ENCODE results near the gene UGT2B7. TPM values are rescaled to one million over a fixed set of nuclear protein-coding genes. Genes with fewer than 3 reads are reported as not detected.

Gene UGT2B7
- total RNA-seq, 2 donors from 2014 or later, result not detected

GRCh38 chr4:69064391-69064790, 31.9 kb upstream of the UGT2B7 start:
- H3K9me3 ChIP-seq (ENCODE audit: control insufficient read depth, low read length, poor library complexity, severe bottlenecking), result no peaks in the 10 kb centered on the region
- H3K4me3 Mint-ChIP-seq, result no peak overlapping the region

GRCh38 chr4:69066945-69067344, 29.3 kb upstream of the UGT2B7 start:
- ATAC-seq (no peak), DNase-seq (no peak)
- no peaks in the 10 kb centered on the region for H3K4me1 Mint-ChIP-seq
- no peak overlapping the region for H3K4me3 Mint-ChIP-seq
- H3K36me3 Mint-ChIP-seq (ENCODE audit: low read depth), result no peaks in the 10 kb centered on the region
- H3K27ac Mint-ChIP-seq, result no peak overlapping the region
- no peaks in the 10 kb centered on the region for H3K9me3 ChIP-seq (ENCODE audit: control insufficient read depth, low read length, poor library complexity, severe bottlenecking)
- no peaks in the 10 kb centered on the region for H3K27me3 Mint-ChIP-seq

More at GRCh38 chr4:69064391-69064790, 31.9 kb upstream of the UGT2B7 start:
- DNase-seq, result no peak
- Mint-ChIP-seq H3K27ac (no peak overlapping the region), H3K27me3 (no peaks in the 10 kb centered on the region), H3K36me3 (ENCODE audit: low read depth) (no peaks in the 10 kb centered on the region), H3K4me1 (no peaks in the 10 kb centered on the region)
- no peak for ATAC-seq

- ATAC-seq, result no peak
- no peaks in the 10 kb centered on the region for H3K4me1 Mint-ChIP-seq
- no peak overlapping the region for H3K4me3 Mint-ChIP-seq
- no peak overlapping the region for H3K27ac Mint-ChIP-seq
- no peak for DNase-seq
- H3K9me3 ChIP-seq (ENCODE audit: control insufficient read depth, low read length, poor library complexity, severe bottlenecking), result no peaks in the 10 kb centered on the region
- H3K27me3 Mint-ChIP-seq, result no peaks in the 10 kb centered on the region
- no peaks in the 10 kb centered on the region for H3K36me3 Mint-ChIP-seq (ENCODE audit: low read depth)
Observed at GRCh38 chr4:69069085-69069484, 27.2 kb upstream of the UGT2B7 start.

- no peaks in the 10 kb centered on the region for H3K9me3 ChIP-seq (ENCODE audit: control insufficient read depth, low read length, poor library complexity, severe bottlenecking)
- no peaks in the 10 kb centered on the region for H3K4me1 Mint-ChIP-seq
- no peak overlapping the region for H3K4me3 Mint-ChIP-seq
- H3K27ac Mint-ChIP-seq, result no peak overlapping the region
- DNase-seq, result no peak
- H3K27me3 Mint-ChIP-seq, result no peaks in the 10 kb centered on the region
- ATAC-seq, result no peak
- no peaks in the 10 kb centered on the region for H3K36me3 Mint-ChIP-seq (ENCODE audit: low read depth)
Observed at GRCh38 chr4:69070590-69070989, 25.7 kb upstream of the UGT2B7 start.

- no peaks in the 10 kb centered on the region for H3K36me3 Mint-ChIP-seq (ENCODE audit: low read depth)
- H3K4me3 Mint-ChIP-seq, result no peak overlapping the region
- no peaks in the 10 kb centered on the region for H3K4me1 Mint-ChIP-seq
- H3K9me3 ChIP-seq (ENCODE audit: control insufficient read depth, low read length, poor library complexity, severe bottlenecking), result no peaks in the 10 kb centered on the region
- no peaks in the 10 kb centered on the region for H3K27me3 Mint-ChIP-seq
- ATAC-seq (no peak), DNase-seq (no peak)
- no peak overlapping the region for H3K27ac Mint-ChIP-seq
Observed at GRCh38 chr4:69071286-69071685, 25.0 kb upstream of the UGT2B7 start.

- no peak for ATAC-seq
- Mint-ChIP-seq H3K36me3 (ENCODE audit: low read depth) (no peaks in the 10 kb centered on the region), H3K4me1 (no peaks in the 10 kb centered on the region), H3K4me3 (no peak overlapping the region), H3K27me3 (no peaks in the 10 kb centered on the region), H3K27ac (no peak overlapping the region)
- DNase-seq, result no peak
- no peaks in the 10 kb centered on the region for H3K9me3 ChIP-seq (ENCODE audit: control insufficient read depth, low read length, poor library complexity, severe bottlenecking)
Observed at GRCh38 chr4:69073375-69073774, 22.9 kb upstream of the UGT2B7 start.

GRCh38 chr4:69075061-69075792, 21.0 kb upstream of the UGT2B7 start:
- Mint-ChIP-seq H3K4me1 (no peaks in the 10 kb centered on the region), H3K4me3 (no peak overlapping the region), H3K27me3 (no peaks in the 10 kb centered on the region), H3K36me3 (ENCODE audit: low read depth) (no peaks in the 10 kb centered on the region), H3K27ac (no peak overlapping the region)
- ATAC-seq (no peak), DNase-seq (no peak)
- no peaks in the 10 kb centered on the region for H3K9me3 ChIP-seq (ENCODE audit: control insufficient read depth, low read length, poor library complexity, severe bottlenecking)

- H3K4me3 Mint-ChIP-seq, result no peak overlapping the region
- H3K4me1 Mint-ChIP-seq, result no peaks in the 10 kb centered on the region
- H3K9me3 ChIP-seq (ENCODE audit: control insufficient read depth, low read length, poor library complexity, severe bottlenecking), result no peaks in the 10 kb centered on the region
- no peak for ATAC-seq
- no peaks in the 10 kb centered on the region for H3K36me3 Mint-ChIP-seq (ENCODE audit: low read depth)
- no peaks in the 10 kb centered on the region for H3K27me3 Mint-ChIP-seq
- DNase-seq, result no peak
- H3K27ac Mint-ChIP-seq, result no peak overlapping the region
Observed at GRCh38 chr4:69078852-69079251, 17.4 kb upstream of the UGT2B7 start.

GRCh38 chr4:69088473-69088872, 7.8 kb upstream of the UGT2B7 start:
- H3K36me3 Mint-ChIP-seq (ENCODE audit: low read depth), result no peaks in the 10 kb centered on the region
- H3K27me3 Mint-ChIP-seq, result no peaks in the 10 kb centered on the region
- no peaks in the 10 kb centered on the region for H3K4me1 Mint-ChIP-seq
- H3K4me3 Mint-ChIP-seq, result no peak overlapping the region
- H3K9me3 ChIP-seq (ENCODE audit: control insufficient read depth, low read length, poor library complexity, severe bottlenecking), result no peaks in the 10 kb centered on the region
- DNase-seq (no peak), ATAC-seq (no peak)
- H3K27ac Mint-ChIP-seq, result no peak overlapping the region

- Mint-ChIP-seq H3K4me3 (no peak overlapping the region), H3K27me3 (no peaks in the 10 kb centered on the region), H3K4me1 (no peaks in the 10 kb centered on the region), H3K36me3 (ENCODE audit: low read depth) (no peaks in the 10 kb centered on the region), H3K27ac (no peak overlapping the region)
- DNase-seq, result no peak
- ATAC-seq, result no peak
- H3K9me3 ChIP-seq (ENCODE audit: control insufficient read depth, low read length, poor library complexity, severe bottlenecking), result no peaks in the 10 kb centered on the region
Observed at GRCh38 chr4:69089388-69089787, 6.9 kb upstream of the UGT2B7 start.

GRCh38 chr4:69092190-69092589, 4.1 kb upstream of the UGT2B7 start:
- ATAC-seq, result no peak
- no peaks in the 10 kb centered on the region for H3K4me1 Mint-ChIP-seq
- no peak overlapping the region for H3K4me3 Mint-ChIP-seq
- no peaks in the 10 kb centered on the region for H3K9me3 ChIP-seq (ENCODE audit: control insufficient read depth, low read length, poor library complexity, severe bottlenecking)
- no peak overlapping the region for H3K27ac Mint-ChIP-seq
- no peaks in the 10 kb centered on the region for H3K27me3 Mint-ChIP-seq
- no peaks in the 10 kb centered on the region for H3K36me3 Mint-ChIP-seq (ENCODE audit: low read depth)
- no peak for DNase-seq

- Mint-ChIP-seq H3K27ac (no peak overlapping the region), H3K4me1 (no peaks in the 10 kb centered on the region), H3K27me3 (no peaks in the 10 kb centered on the region), H3K36me3 (ENCODE audit: low read depth) (no peaks in the 10 kb centered on the region), H3K4me3 (no peak overlapping the region)
- no peaks in the 10 kb centered on the region for H3K9me3 ChIP-seq (ENCODE audit: control insufficient read depth, low read length, poor library complexity, severe bottlenecking)
- DNase-seq, result no peak
- no peak for ATAC-seq
Observed at GRCh38 chr4:69092980-69093568, 3.2 kb upstream of the UGT2B7 start.

GRCh38 chr4:69093681-69094080, 2.6 kb upstream of the UGT2B7 start:
- Mint-ChIP-seq H3K36me3 (ENCODE audit: low read depth) (no peaks in the 10 kb centered on the region), H3K4me1 (no peaks in the 10 kb centered on the region)

GRCh38 chr4:69095301-69095731, 958 bp upstream of the UGT2B7 start:
- no peaks in the 10 kb centered on the region for H3K36me3 Mint-ChIP-seq (ENCODE audit: low read depth)
- H3K4me3 Mint-ChIP-seq, result no peak overlapping the region
- no peaks in the 10 kb centered on the region for H3K4me1 Mint-ChIP-seq
- H3K27me3 Mint-ChIP-seq, result no peaks in the 10 kb centered on the region
- no peak overlapping the region for H3K27ac Mint-ChIP-seq
- ATAC-seq (no peak), DNase-seq (no peak)
- H3K9me3 ChIP-seq (ENCODE audit: control insufficient read depth, low read length, poor library complexity, severe bottlenecking), result no peaks in the 10 kb centered on the region

More at GRCh38 chr4:69093681-69094080, 2.6 kb upstream of the UGT2B7 start:
- no peak for ATAC-seq
- H3K9me3 ChIP-seq (ENCODE audit: control insufficient read depth, low read length, poor library complexity, severe bottlenecking), result no peaks in the 10 kb centered on the region
- Mint-ChIP-seq H3K4me3 (no peak overlapping the region), H3K27ac (no peak overlapping the region), H3K27me3 (no peaks in the 10 kb centered on the region)
- no peak for DNase-seq
